Posterior cingulate gyrus (tissue), 11 donors: ENCODE data around the gene SLC27A4.
A peak's percentile ranks its signal among the peaks of the same experiment; 100 is the strongest.

ENCODE experiments used
- DNase-seq, 10 donors: peaks; one replicate each; pipeline versions ENCODE4 v3.0.0 to v3.0.0-alpha.2; 2020 to 2021; ENCODE audit warnings: mixed read lengths in 3 of 10
- intact Hi-C: fragments of 100-400 bp; cut with DNase I; formaldehyde crosslinking; loops from one replicate; pipeline ENCODE4 v1.15.1; 2023

SLC27A4 gene

GRCh38 chr9:128361296-128361985 is 21.1 kb downstream of the SLC27A4 start:
- peak in 1 of 10 donors; percentile 85 for DNase-seq
- intact Hi-C loops = no loop called here

DNA sequence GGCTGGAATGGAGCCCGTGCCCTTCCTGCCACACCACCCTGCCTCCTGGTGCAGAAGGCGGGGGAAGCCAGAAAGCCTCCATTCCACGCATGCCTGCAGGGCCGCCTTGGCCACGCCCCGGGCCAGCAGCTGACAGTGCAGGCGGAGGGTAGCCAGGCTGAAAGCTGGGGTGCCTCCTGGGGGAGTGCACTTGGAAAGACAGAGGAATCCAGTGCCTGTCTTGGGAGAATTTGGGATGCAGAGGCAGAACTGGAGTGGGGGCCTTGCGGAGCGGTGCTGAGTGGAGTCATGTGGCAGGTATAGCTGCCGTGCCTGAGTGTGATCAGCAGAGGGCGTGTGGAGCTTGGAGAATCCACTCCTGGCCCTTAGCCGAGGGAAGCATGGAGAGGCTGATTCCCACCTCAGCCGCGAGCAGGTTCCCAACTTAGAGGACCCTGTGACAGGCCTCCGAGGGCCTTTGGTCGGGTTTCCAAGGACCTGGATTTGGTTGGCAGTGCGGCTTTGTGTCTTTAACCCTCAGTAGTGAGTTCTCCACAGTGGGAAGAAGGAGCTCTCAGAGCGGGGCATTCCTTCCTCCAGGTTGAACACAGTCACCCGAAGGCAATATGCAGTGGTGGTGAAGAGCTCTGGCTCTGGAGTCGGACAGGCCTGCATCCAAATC is 21.8 kb downstream of the SLC27A4 start:
- DNase-seq = peak; percentile 84 to 98 (median 89)
- intact Hi-C loops = loop anchor here (1.0 kb wide), 1 partner anchor 50 kb away; no protein-coding TSS in a partner anchor

DNA sequence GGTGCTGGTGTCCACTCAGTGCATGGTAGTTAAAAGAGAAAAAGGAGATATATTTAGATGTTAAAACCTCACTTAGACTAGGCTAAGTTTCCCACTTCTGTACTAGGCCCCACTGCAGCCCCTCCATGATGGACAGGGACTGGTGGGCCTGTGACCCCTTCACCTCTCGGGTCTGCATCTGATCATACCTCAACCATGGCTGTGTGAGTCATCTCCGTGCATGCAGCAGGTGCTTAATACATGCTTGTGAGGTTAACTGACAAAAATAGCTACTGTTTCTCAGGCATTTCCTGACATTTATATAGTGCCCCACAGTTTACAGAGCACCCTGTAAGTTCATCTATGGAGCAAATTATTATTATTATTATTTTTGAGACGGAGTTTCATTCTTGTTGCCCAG is 22.4 kb downstream of the SLC27A4 start:
- DNase-seq = no peak
- intact Hi-C loops = loop anchor here (1.0 kb wide), 1 partner anchor 50 kb away; no protein-coding TSS in a partner anchor

DNA sequence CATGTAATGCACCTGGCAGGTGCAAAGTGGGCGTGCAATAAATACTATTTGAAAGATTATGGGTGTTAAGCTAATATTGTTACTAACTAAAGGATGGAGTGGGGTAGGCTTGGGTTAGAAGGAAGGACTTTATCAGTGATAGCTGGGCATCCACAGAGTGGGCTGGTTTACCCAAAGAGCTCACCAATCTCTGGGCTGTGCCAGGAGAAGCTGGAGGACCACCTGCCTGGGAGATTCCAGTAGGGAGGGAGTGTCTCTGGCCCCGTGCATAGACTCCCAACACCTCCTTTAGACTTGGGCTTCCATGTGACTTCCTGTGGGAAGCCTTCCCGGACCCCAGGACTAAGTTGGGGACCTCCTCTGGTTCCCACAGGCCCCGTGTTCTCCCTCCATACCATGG is 25.2 kb downstream of the SLC27A4 start:
- intact Hi-C loops = no loop called here
- DNase-seq = no peak

GRCh38 chr9:128369024-128369706 is 28.8 kb downstream of the SLC27A4 start:
- no peak for DNase-seq
- intact Hi-C loops = no loop called here

- intact Hi-C loops = no loop called here
Measured at GRCh38 chr9:128370367-128370751, 30.0 kb downstream of the SLC27A4 start.

DNA sequence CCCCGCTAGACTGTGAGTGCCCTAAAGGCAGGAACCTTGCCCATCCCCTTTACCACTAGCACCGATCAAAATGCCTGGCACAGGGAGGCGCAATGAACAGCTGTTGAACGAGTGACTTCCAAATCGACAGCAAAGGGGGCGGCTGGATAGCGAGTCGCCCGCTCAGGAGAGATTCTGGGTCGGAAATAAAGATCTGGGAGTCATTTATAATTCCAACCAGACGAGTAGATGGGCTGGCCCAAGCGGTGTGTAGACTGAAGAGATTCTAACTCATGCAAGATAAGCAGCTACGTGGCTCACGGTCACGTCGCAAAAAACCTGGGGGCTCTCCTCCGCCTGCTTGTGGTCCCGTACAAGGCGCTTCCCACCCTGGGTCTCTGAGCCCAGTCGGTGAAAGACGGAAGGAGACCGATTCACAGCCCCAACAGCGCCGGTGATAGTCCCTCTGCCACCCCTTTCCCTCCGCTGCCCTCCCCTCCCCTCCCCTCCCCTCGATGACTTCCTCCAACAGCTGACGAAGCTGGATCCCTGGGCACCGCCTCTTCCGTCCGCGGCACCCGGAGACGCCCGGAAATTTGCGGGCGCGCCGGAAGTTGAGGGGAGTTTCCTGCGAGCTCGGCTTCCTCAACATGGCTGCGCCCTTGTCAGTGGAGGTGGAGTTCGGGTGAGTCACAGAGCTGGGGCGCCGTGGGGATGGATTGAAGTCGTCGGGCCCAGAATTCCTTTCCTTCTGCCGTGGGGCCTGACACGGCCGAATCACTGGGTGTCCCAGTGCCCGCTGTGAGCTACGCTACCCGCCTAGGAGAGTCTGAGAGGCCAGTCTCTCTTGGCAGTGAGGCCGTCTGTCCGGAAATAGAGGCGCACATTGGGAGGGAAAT is 30.7 kb downstream of the SLC27A4 start, which contains the start of gene URM1:
URM1 (plus strand) TSS at position 623 of the 878 bp plus-strand sequence; CDS start at position 630, 7 bp downstream.
- intact Hi-C loops = no loop called here

More at GRCh38 chr9:128370367-128370751, 30.0 kb downstream of the SLC27A4 start:
- no peak for DNase-seq

DNA sequence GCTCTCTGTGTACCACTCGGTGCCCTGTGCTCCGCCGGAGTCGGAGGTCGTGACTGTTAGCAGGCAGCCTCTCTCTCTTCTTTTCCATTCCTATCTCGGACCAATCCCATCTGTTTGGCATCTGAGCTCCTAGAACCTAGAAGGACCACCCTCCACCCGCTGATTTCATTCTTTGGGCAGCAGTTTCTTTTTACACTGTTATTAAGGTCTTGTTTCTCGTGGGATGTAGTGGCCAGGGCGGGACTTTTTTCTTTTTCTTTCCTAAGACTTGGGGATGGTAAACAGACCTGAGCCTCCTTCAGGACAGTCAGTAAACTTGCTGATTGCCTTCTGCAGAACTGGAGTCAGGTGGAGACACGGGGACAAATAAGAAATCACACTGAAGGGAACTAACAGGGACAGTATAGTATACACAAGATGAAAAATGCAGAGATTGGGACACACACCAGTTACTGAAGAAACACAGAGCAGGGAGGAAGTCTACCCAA is 31.3 kb downstream of the SLC27A4 start:
- intact Hi-C loops = no loop called here

More for the DNA sequence above, 30.7 kb downstream of the SLC27A4 start, which contains the start of gene URM1:
- peak; percentile 94 to 100 (median 97) for DNase-seq

DNA sequence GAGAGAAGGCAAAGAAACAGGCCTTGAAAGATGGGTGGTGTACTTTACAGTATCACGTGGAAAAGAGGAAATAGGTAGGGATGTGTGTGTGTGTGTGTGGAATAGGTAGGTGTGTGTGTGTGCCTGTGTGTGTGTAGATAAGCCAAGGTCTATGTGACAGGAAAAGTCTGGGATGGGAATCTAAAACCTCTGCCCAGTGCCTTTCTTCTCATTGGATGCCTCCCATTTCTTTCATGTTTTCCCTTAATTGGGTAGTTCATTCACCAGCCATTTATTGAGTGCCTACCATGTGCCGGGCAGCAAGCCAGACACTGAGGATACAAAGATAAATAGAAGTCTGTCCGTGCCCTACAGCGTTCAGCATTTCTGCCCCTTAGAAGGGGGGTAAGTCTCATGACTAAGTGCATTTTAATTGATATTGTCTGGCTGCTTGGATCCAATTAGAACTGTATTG is 31.9 kb downstream of the SLC27A4 start:
- peak in 5 of 10 donors; percentile 54 to 93 (median 68) for DNase-seq

More for the DNA sequence above, 31.3 kb downstream of the SLC27A4 start:
- no peak for DNase-seq

GRCh38 chr9:128372784-128373183 is 32.5 kb downstream of the SLC27A4 start:
- intact Hi-C loops = no loop called here

More for the DNA sequence above, 31.9 kb downstream of the SLC27A4 start:
- intact Hi-C loops = no loop called here

DNA sequence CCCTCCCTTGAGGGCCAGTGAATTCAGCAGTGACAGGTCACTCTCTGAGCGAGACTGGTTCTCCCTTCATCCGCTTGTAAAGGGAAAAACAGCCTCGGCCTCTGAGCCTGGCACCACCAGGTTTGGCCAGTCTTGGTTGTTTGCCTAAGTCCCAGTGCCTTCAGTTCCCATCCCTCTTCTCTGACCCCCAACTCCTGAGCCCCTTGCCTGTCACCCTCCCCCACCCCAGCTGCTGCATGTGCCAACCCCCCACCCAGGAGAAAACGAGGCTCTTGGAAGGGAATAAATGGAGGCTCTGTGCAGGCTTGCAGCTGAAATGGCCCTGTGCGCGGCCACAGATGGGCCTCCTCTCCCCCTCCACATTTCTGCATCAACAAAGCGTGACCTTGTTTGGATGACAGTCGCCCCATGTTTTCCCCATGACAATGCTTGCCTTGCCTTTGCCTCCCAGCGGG is 33.9 kb downstream of the SLC27A4 start:
- peak; percentile 57 to 97 (median 80) for DNase-seq
- intact Hi-C loops = loop anchor here (1.0 kb wide), 1 partner anchor 35 kb away; no protein-coding TSS in a partner anchor

More at GRCh38 chr9:128372784-128373183, 32.5 kb downstream of the SLC27A4 start:
- no peak for DNase-seq

DNA sequence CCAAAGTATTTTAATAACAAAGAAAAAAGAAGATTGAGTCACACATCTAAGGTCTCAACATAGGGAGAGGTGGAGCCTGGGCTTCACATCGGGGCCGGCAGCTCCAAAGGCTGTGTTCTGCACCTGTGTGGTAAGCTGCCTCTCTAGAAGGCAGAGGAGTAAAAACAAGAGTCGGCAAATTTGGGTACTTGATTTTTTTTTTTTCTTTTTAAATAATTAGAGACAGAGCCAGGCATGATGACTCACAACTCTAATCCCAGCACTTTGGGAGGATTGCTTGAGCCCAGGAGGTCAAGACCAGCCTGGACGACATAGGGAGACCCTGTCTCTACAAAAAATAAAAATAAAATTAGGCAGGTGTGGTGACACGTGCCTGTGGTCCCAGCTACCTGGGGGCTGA is 35.5 kb downstream of the SLC27A4 start:
- DNase-seq = no peak
- intact Hi-C loops = no loop called here

DNA sequence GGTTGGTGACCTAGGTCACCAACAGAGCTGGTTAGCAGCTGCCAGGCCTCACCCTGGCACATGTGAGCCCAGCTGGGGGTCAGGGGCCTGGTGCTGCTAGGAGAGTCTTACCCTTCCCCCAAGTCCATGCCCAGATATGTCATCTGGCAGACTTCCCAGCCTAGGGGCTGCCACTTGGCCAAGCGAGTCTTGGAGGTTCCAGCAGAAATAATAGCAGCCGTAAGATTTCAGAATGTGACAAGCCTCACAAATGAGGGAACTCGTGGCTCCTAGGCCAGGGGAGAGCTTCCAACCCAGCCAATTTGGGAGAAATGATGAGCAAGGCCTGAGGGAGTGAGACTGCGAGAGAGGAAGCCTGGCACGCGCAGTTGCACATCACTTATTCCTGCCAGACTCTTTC is 41.9 kb downstream of the SLC27A4 start:
- peak in 2 of 10 donors; percentile 41 to 86 for DNase-seq
- intact Hi-C loops = no loop called here

GRCh38 chr9:128383007-128383753 is 42.9 kb downstream of the SLC27A4 start:
- peak in 5 of 10 donors; percentile 61 to 94 (median 69) for DNase-seq
- intact Hi-C loops = no loop called here

DNA sequence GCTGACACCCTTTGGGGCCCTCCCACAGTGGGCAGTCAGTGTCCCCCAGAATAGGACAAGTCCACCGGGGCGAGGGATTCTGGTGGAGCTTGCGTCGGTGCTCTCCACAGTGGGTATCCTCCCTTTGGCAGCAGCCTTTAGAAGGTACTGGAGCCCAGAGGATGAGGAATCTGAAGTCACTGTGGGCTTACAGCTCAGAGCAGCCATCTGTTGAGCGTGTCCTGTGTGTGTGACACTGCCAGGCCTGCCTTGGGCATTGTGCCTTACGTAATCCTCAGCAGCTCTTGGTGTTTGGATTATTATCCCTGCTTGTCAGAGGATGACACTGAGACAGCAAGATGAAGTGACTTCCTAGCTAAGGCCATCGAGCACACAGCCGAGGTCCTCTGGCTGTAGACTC is 43.5 kb downstream of the SLC27A4 start:
- intact Hi-C loops = no loop called here
- peak in 6 of 10 donors; percentile 45 to 95 (median 68) for DNase-seq

DNA sequence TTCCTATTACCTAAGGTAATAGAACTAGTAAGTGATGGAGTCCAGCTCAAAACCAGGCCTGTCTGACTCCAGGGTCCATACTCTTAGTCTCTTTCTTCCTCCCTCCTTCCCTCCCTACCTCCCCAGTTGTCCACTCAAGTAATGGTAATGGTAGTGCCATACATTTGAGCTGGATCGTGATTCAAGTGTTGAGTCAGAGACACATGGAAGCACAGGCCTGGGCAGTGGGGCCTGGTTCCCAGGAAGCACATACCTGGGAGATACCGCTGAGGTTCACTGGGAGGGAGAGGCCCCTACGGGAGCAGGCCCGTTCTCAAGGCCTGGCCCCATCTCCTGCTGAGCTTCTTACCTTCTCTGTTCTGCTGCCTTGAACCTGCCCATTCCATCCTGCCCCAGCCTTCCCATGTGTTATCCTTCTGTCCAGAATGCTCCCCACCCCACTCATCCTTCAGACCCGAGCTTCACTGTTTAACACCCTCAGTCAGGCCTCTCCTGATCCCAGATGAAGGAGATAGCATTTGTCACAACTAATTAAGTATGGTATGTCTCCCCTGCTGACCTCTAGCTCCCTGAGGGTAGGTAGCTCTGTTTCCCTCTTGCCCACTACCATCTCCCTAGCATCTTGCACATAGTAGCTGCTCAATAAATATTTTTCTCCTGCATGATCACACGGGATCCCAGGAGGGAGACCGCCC is 44.6 kb downstream of the SLC27A4 start:
- DNase-seq = no peak
- intact Hi-C loops = no loop called here

DNA sequence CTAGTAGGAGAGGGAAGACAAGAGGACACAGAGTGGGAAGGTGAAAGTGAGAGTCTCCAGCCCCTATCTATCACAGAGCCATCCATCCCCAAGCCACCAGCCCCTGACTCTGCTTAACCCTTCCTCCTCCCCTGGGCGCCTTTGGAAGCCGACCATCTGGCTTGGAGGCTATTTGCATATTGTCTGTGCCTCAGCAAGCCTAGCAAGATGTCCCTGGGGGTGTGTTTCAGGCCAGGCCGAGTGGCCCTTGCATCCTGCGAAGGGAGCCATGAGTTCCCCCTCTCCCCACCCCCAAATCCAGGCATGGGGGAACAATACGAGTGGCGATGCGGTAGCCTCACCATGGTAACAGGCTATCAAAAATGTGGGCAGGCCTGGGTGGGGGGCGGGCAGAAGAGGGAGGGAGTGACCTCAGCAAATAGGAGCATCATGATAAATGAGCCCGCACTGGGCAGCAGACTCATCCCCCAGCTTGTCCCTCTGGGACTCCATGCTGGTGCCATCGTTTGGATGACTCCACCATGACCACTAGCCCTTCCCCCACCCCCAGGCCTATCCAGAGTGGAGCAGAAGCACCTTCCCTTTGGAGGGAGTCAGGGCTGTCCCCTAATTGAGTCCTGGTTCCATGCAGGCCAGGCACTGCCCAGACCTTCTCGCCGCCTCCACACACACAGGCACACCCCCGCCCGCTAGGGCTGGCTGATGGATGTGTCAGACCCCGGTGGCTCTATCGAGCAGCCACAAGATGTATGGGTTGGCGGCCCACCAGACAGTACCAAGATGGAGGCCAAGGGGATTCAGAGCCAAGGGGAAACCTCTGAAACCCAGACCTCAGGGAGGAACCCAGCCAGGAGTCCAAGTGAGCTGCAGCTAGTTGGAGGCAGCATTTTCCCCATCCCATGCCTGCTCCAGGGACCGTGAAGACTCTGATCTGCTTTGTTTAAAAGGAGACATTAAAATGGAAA is 45.5 kb downstream of the SLC27A4 start:
- intact Hi-C loops = no loop called here

More for the DNA sequence above, 45.5 kb downstream of the SLC27A4 start:
- DNase-seq = no peak
